Right ventricle myocardium superior (tissue), 1 donor: ENCODE data around the gene GGTA1. TPM values are rescaled to one million over a fixed set of nuclear protein-coding genes. Genes with fewer than 3 reads are reported as not detected.
"Not testable (repeated sequence)": the region's sequence is repeated elsewhere in the genome, so short reads cannot be mapped to it uniquely, and the experiment has no call there.

Source experiments
- ATAC-seq: fragments of 200-7000 bp; cut with Tn5 transposase; one replicate; pipeline ENCODE4 v1.9.1; 2020; ENCODE audit warnings: mild to moderate bottlenecking; ENCODE audit not compliant: poor library complexity
- DNase-seq: peaks from one replicate; pipeline ENCODE4 v3.0.0-alpha.2; 2020
- intact Hi-C: fragments of 100-400 bp; cut with DNase I; formaldehyde crosslinking; loops from one replicate; pipeline ENCODE4 v1.11.2; 2022
- total RNA-seq: library from RNA; stranded (reverse); fragmentation: NEBNext Ultra II Directional; extraction: Animal tissue kit (Norgen Biotek cat#: 25700); gene quantifications from one replicate; pipeline ENCODE4 v1.2.1, GENCODE V29; 2021
- donor health status: DM: no; HTN: yes; CAD: no; lungs with severe emphysema.

Gene GGTA1
- total RNA-seq, 1 donor from 2014 or later, result 31.3 TPM

GRCh38 chr9:121439711-121440664 lies 59.7 kb downstream of the GGTA1 start:
- no peak for DNase-seq
- intact Hi-C loops, result no loop called here
- peak; percentile 86 for ATAC-seq

DNA sequence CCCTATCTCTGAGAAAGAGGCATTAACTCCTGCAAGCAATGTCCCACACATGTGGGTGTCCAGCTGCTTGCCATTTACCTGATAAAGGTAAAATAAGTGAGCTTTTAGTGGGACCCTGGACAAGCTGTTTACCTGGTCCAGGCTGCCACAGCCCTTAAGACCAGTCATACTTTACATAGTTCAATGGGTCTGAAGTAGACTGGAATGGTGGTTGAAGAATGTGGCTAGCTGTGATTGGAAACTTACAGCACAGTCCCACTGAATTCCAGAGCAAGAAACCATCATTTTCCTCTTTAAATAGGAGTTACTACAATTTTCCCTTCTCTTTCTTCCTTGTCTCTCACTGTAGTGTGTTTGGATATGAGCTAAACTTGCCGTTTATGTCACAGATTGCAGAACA lies 60.6 kb downstream of the GGTA1 start:
- intact Hi-C loops, result no loop called here
- no peak for DNase-seq
- ATAC-seq, result no peak

DNA sequence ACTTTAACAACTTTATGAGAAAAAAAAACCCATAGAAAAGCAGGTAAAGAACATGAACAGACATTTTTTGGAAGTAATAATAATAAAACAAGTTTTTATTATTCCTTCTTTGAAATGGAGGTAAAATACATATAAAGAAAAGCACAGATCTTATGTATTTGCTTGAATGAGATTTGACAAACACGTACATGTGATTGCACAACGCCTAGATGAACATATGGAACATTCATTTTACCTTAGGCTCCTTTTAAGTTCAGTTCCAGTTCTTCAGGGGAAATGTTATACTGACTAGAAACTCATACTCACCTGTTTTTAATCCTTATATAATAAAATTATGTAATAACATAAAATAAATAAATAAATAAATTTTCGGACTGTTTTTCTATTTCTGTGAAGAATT lies 61.8 kb downstream of the GGTA1 start:
- ATAC-seq, result no peak
- intact Hi-C loops, result no loop called here

DNA sequence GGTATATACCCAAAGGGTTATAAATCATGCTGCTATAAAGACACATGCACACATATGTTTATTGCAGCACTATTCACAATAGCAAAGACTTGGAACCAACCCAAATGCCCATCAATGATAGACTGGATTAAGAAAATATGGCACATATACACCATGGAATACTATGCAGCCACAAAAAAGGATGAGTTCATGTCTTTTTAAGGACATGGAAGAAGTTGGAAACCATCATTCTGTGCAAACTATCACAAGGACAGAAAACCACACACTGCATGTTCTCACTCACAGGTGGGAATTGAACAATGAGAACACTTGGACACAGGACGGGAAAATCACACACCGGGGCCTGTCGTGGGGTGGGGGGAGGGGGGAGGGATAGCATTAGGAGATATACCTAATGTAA lies 62.6 kb downstream of the GGTA1 start:
- ATAC-seq, DNase-seq, intact Hi-C loops: not testable (repeated sequence)

More for the DNA sequence above, 61.8 kb downstream of the GGTA1 start:
- no peak for DNase-seq

GRCh38 chr9:121434969-121435368 lies 64.7 kb downstream of the GGTA1 start:
- intact Hi-C loops, result no loop called here
- DNase-seq (no peak), ATAC-seq (no peak)

GRCh38 chr9:121427899-121428298 lies 71.7 kb downstream of the GGTA1 start:
- intact Hi-C loops, result no loop called here
- no peak for DNase-seq
- ATAC-seq, result no peak

DNA sequence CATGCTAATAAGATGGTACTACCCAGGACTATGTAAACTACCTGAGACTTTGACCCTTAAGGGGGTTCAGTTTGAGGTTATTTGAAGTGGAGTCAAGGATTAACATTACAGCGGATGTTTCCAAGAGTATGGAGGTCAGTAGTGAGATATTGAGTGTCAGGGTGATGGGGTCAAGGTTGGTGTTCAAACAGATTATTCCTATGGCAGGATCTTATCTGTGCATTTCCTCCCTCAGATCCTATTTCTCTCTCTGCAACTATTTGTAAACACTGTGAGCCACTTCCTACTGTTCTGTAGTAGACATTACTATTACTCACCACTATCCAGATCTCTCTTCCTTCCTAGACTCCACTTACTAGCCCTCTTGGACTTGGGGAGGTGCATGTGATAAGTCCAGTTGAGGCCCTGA lies 75.6 kb downstream of the GGTA1 start:
- DNase-seq, result no peak
- intact Hi-C loops, result no loop called here
- ATAC-seq, result no peak

- intact Hi-C loops, result no loop called here
- no peak for DNase-seq
- no peak for ATAC-seq
Observed at GRCh38 chr9:121411993-121412392, 87.7 kb downstream of the GGTA1 start.

- DNase-seq (no peak), ATAC-seq (no peak)
- intact Hi-C loops, result no loop called here
Observed at GRCh38 chr9:121405899-121406298, 93.7 kb downstream of the GGTA1 start.

Other genes with a start within 250 kb of the GGTA1 start
- gene GSN, start 231.7 kb downstream of the GGTA1 start, total RNA-seq, result 837 TPM
- 155 TPM for gene STOM, start 129.6 kb downstream of the GGTA1 start, total RNA-seq
- 44.7 TPM for gene DAB2IP, start 151.8 kb upstream of the GGTA1 start, total RNA-seq